Subcutaneous adipose tissue (tissue), 4 donors: ENCODE results near the gene EXOC6B. TPM values are rescaled to one million over a fixed set of nuclear protein-coding genes. Genes with fewer than 3 reads are reported as not detected.

ENCODE experiments used
- total RNA-seq, 4 donors: library from RNA; depleted of rRNA; stranded (reverse); fragments of >200 nt; gene quantifications; one replicate each; pipeline ENCODE4 v1.1.0, GENCODE V29; 2016
- TF ChIP-seq, protein P1 (sequence below): fragments of 450-650 bp; IDR thresholded peaks from one replicate; pipeline ENCODE4 v1.5.1; 2016; ENCODE audit warnings: low read depth, mild to moderate bottlenecking, control low read depth, antibody characterized with exemption, moderate library complexity

EXOC6B gene
- total RNA-seq, 4 donors from 2014 or later, result 33.9 to 40.5 (median 38.9) TPM

DNA sequence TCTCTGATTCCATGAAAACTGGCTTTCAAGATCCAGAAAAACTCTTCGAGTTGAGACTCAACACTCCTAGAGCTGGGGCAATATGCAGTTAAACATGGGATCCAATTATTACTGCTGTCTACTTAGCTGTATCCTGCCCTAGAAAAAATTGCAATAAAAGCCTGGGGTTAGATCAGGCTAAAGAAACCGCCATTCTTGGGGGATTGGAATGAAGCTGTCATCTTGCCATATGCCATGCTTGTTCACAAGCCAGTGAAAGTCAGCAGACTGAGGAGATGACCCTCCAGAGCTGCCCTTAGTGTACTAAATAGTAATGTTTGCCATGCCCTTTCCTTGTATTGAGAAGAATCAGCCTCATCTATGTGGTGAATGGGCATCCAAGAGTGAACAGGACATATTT lies 647.3 kb downstream of the EXOC6B start:
- TF ChIP-seq, protein P1, sequence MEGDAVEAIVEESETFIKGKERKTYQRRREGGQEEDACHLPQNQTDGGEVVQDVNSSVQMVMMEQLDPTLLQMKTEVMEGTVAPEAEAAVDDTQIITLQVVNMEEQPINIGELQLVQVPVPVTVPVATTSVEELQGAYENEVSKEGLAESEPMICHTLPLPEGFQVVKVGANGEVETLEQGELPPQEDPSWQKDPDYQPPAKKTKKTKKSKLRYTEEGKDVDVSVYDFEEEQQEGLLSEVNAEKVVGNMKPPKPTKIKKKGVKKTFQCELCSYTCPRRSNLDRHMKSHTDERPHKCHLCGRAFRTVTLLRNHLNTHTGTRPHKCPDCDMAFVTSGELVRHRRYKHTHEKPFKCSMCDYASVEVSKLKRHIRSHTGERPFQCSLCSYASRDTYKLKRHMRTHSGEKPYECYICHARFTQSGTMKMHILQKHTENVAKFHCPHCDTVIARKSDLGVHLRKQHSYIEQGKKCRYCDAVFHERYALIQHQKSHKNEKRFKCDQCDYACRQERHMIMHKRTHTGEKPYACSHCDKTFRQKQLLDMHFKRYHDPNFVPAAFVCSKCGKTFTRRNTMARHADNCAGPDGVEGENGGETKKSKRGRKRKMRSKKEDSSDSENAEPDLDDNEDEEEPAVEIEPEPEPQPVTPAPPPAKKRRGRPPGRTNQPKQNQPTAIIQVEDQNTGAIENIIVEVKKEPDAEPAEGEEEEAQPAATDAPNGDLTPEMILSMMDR, result no peak

DNA sequence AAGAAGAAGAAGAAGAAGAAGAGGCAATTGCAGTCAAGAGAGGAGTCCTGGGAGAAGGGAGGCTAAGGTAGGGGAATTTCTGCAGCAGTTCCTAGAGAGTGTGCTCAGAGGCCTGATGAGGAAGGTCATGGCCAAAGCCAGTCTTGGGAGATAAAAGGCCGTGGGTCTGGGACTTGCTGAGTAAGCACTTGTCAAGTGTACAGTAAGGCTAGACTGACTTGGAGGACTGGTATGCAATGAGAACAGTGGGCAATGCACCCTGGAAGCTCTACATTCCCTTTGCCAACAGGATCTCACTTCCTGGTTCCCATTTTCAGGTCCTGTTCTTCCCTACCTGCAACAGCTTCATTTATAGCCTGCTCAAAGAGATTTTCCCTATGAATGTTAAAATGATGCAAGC lies 649.6 kb downstream of the EXOC6B start:
- TF ChIP-seq, protein P1, result no peak

DNA sequence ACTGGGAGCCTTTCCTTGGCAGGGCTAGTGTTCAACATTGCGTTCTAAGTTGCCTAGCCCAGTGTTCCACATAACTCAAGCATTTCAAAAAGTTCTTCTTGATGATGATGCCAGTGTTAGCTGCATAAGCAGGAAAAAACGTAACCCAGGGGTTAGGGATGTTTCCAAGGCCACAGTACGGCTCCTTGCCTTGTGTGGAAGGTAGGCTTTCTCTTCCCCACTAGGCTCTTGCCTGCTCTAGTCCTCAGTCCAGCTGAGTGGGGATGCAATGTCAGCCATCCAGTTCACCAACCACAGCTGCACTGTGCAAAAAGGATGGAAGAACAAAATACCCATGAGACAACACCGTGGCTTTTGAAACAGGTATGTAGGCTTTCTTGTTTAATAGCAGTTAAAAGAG lies 650.2 kb downstream of the EXOC6B start:
- TF ChIP-seq, protein P1, result no peak

DNA sequence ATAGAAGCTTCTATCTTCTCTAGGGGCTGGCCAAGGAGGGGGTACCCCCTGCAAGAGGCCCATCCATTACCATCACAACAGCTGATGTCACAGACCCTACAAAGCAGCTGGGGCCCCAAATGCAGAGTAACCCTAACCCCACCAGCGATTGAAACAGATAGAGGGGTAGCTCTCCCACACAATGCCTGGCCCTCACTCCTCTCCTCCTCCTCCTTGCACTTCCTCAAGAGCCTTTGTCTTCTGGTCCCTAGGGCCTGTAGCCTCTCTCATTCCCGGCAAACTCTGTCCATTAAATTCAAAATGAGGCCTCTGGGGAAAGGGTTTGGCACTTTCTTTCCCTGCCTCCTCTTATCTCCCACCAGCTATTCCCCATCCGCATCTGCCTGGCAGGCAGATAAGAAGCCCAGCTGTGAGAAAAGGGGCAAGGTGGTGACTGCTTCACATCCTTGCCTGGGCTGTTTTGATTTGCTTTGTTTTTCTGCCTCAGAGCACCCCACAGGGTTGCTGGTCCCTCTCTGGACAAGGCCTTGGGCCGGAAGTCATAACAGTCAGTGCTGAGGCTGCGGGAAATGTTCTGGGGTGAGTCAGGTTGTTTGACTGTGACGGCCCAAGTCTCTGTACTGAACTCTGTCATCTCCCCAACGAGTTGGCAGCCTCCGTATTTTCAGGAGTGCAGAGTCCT lies 652.1 kb downstream of the EXOC6B start:
- TF ChIP-seq, protein P1, result no peak

DNA sequence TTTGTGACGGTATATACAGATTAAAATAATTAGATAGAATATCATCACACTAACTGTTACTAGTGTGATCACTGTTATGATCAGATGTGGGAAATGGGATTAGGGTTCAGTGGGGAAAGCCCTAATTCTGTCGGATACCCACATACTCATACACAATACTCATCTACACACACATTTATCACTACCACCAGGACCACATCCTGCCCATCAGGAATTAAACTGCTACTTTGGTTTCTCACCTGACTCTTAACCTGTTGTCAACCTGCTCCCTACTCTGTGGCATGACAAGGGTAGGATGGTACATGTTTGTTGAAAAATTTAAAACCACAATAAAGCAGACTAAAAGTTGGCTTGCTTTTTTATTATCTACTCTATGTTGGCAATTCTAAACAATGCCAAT lies 653.4 kb downstream of the EXOC6B start:
- TF ChIP-seq, protein P1, result no peak

DNA sequence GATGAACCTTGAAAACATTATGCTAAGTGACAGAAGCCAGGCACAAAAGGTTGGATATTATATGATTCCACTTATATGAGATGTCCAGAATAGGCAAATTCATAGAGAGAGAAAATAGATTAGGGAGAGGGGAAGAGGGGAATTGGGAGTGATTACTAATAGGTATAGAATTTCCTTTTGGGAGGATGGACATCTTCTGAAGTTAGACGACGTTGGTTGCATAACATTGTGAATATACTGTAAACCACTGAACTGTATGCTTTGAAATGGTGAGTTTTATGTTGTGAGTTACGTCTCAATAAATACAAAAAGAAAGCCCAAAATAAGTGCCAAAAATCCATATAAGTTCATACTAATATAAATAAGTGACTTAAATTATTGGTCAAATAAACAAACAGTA lies 659.6 kb downstream of the EXOC6B start:
- TF ChIP-seq, protein P1, result no peak

DNA sequence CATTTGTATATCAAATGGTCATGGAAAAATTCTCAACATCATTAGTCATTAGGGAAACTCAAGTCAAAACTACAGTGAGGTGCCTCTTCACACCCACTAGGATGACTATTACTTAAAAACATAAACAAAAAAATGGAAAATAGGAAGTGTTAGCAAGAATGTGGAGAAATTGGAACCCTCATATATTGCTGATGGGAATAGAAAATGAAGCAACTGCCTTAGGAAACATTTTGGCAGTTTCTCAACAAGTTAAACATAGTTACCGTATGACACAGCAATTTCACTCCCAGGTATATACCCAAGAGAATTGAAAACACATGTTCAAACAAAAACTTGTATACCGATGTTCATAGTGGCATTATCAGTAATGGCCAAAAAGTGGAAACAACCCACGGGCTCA lies 660.0 kb downstream of the EXOC6B start:
- TF ChIP-seq, protein P1, result no peak
